Neural progenitor cell (in vitro differentiated cells): ENCODE measurements around the gene SOCS6.

ENCODE experiments used
- EZH2 ChIP-seq: fragments of 200-600 bp; sonication (generic); IDR thresholded peaks from 2 replicates; pipeline ENCODE4 v1.6.1; 2017; ENCODE audit warnings: antibody characterized with exemption, mild to moderate bottlenecking, moderate library complexity
- TF ChIP-seq, protein P1 (sequence below): fragments of 200-600 bp; sonication (generic); IDR thresholded peaks from 2 replicates; pipeline ENCODE4 v1.5.1; 2017; ENCODE audit warnings: antibody characterized with exemption, mild to moderate bottlenecking

DNA sequence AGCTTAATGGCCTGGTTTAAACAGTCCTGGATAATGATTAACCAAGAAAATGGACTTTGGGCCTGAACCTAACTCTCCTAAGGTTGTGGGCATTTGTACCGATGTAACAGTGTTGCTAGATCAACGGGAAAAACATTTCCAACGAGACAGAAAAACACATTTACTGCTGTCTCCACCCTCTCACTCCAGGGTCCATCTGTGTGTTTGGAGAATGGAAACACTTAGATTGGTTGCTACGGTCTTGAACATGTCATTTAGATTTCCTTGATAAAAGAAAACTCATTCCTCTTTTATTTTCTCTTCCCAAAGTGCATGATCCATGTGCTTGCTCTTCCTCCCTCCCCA lies 88.0 kb downstream of the SOCS6 start:
- TF ChIP-seq, protein P1, sequence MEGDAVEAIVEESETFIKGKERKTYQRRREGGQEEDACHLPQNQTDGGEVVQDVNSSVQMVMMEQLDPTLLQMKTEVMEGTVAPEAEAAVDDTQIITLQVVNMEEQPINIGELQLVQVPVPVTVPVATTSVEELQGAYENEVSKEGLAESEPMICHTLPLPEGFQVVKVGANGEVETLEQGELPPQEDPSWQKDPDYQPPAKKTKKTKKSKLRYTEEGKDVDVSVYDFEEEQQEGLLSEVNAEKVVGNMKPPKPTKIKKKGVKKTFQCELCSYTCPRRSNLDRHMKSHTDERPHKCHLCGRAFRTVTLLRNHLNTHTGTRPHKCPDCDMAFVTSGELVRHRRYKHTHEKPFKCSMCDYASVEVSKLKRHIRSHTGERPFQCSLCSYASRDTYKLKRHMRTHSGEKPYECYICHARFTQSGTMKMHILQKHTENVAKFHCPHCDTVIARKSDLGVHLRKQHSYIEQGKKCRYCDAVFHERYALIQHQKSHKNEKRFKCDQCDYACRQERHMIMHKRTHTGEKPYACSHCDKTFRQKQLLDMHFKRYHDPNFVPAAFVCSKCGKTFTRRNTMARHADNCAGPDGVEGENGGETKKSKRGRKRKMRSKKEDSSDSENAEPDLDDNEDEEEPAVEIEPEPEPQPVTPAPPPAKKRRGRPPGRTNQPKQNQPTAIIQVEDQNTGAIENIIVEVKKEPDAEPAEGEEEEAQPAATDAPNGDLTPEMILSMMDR, result no peak
- no peak for TF ChIP-seq EZH2
